LNCAP (cell line): ENCODE measurements around the gene CDC37L1.

Experiments
- CTCF ChIP-seq: fragments of 450-650 bp; IDR thresholded peaks from 2 replicates; pipeline ENCODE4 v1.5.1; 2017; ENCODE audit warnings: mild to moderate bottlenecking

The CDC37L1 gene

GRCh38 chr9:4746278-4747030 lies 67.1 kb downstream of the CDC37L1 start:
- no peak for TF ChIP-seq CTCF

- TF ChIP-seq CTCF, result no peak
Measured at GRCh38 chr9:4748612-4749011, 69.2 kb downstream of the CDC37L1 start.

GRCh38 chr9:4750023-4750673 lies 70.8 kb downstream of the CDC37L1 start:
- TF ChIP-seq CTCF, result peak; percentile 73

GRCh38 chr9:4755026-4755609 lies 75.7 kb downstream of the CDC37L1 start:
- TF ChIP-seq CTCF, result no peak

- no peak for TF ChIP-seq CTCF
Measured at GRCh38 chr9:4756420-4756819, 77.1 kb downstream of the CDC37L1 start.
